Measurements from ENCODE around the gene VASP.

- TF ChIP-seq, protein P1, sequence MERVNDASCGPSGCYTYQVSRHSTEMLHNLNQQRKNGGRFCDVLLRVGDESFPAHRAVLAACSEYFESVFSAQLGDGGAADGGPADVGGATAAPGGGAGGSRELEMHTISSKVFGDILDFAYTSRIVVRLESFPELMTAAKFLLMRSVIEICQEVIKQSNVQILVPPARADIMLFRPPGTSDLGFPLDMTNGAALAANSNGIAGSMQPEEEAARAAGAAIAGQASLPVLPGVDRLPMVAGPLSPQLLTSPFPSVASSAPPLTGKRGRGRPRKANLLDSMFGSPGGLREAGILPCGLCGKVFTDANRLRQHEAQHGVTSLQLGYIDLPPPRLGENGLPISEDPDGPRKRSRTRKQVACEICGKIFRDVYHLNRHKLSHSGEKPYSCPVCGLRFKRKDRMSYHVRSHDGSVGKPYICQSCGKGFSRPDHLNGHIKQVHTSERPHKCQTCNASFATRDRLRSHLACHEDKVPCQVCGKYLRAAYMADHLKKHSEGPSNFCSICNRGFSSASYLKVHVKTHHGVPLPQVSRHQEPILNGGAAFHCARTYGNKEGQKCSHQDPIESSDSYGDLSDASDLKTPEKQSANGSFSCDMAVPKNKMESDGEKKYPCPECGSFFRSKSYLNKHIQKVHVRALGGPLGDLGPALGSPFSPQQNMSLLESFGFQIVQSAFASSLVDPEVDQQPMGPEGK (CRISPR knock-in tag; IDR thresholded peaks at IDR 0.05; ENCODE audit: borderline replicate concordance) = no peak
- TF ChIP-seq GLIS3 (CRISPR knock-in tag; IDR thresholded peaks at IDR 0.05) = no peak
- no peak for TF ChIP-seq TOX (CRISPR knock-in tag; IDR thresholded peaks at IDR 0.05; ENCODE audit: borderline replicate concordance)
- TF ChIP-seq ARNTL (CRISPR knock-in tag; IDR thresholded peaks at IDR 0.05; ENCODE audit: borderline replicate concordance, low read depth) = no peak
- no peak for TF ChIP-seq ZFP30 (CRISPR knock-in tag; IDR thresholded peaks at IDR 0.05)
- TF ChIP-seq SNAI2 (CRISPR knock-in tag; IDR thresholded peaks at IDR 0.05) = no peak
Measured at GRCh38 chr19:45457776-45458175, 49.5 kb upstream of the VASP start.

Data from SK-N-SH treated with all-trans-retinoic acid at 6 μM for 48 hours (cell line).